IMR-90 (cell line): ENCODE results near the gene CTAGE6. TPM values are rescaled to one million over a fixed set of nuclear protein-coding genes. Genes with fewer than 3 reads are reported as not detected.
A peak's percentile ranks its signal among the peaks of the same experiment; 100 is the strongest.
"Not testable (repeated sequence)": the region's sequence is repeated elsewhere in the genome, so short reads cannot be mapped to it uniquely, and the experiment has no call there.

Experiments used
- ATAC-seq: fragments of 200-7000 bp; cut with Tn5 transposase; 2 replicates; pipeline ENCODE4 v1.9.1; 2020; ENCODE audit warnings: low read depth, mild to moderate bottlenecking, moderate library complexity
- BruUV-seq: library from RNA; stranded (reverse); fragments of 400-500 nt; replicated peaks from 2 replicates; lab custom pipeline; 2021; lab: Mats Ljungman, UMichigan
- CTCF ChIA-PET: fragments of 300-600 bp; formaldehyde crosslinking; extraction: SDS; loops from one replicate; lab custom pipeline; 2021; ENCODE audit warnings: antibody characterized with exemption; lab: Yijun Ruan, JAX
- POLR2A ChIA-PET: fragments of 300-600 bp; sonication (Branson Sonifier 250); formaldehyde crosslinking; loops from one replicate; lab custom pipeline; 2022; ENCODE audit warnings: antibody characterized with exemption; ENCODE audit not compliant: unreplicated experiment; lab: Charles Lee
- DNase-seq: peaks from one replicate; pipeline ENCODE4 v3.0.0; 2013
- H2AFZ ChIP-seq: replicated peaks from 2 replicates; pipeline ENCODE3; 2013; ENCODE audit warnings: low read length, mild to moderate bottlenecking; ENCODE audit not compliant: poor library complexity
- H2AK5ac ChIP-seq: 2 replicates; pipeline ENCODE4 v1.6.1; 2013; ENCODE audit warnings: low read depth, low read length, inconsistent platforms
- H2AK9ac ChIP-seq: replicated peaks from 2 replicates; pipeline ENCODE3; 2013; ENCODE audit warnings: mild to moderate bottlenecking, low read depth, low read length, moderate library complexity; ENCODE audit not compliant: poor library complexity
- H2BK120ac ChIP-seq: 2 replicates; pipeline ENCODE4 v1.6.1; 2013; ENCODE audit warnings: low read depth, low read length, inconsistent platforms
- H2BK15ac ChIP-seq: 3 replicates; pipeline ENCODE4 v1.6.1; 2013; ENCODE audit warnings: low read depth, low read length, inconsistent platforms
- H2BK20ac ChIP-seq: 2 replicates; pipeline ENCODE4 v1.6.1; 2013; ENCODE audit warnings: low read depth, mild to moderate bottlenecking, inconsistent platforms, low read length, moderate library complexity
- H2BK5ac ChIP-seq: 2 replicates; pipeline ENCODE4 v1.6.1; 2013; ENCODE audit warnings: mild to moderate bottlenecking, low read depth, low read length, inconsistent platforms; ENCODE audit not compliant: poor library complexity, severe bottlenecking
- H3K14ac ChIP-seq: replicated peaks from 2 replicates; pipeline ENCODE4 v1.6.1; 2013; ENCODE audit warnings: low read depth, low read length, inconsistent platforms
- H3K18ac ChIP-seq: 2 replicates; pipeline ENCODE4 v1.6.1; 2013; ENCODE audit warnings: low read depth, low read length, control low read depth
- H3K23ac ChIP-seq: 2 replicates; pipeline ENCODE4 v1.6.1; 2013; ENCODE audit warnings: low read depth, low read length, inconsistent platforms
- H3K27ac ChIP-seq: 2 replicates; pipeline ENCODE4 v1.5.1; 2013; ENCODE audit warnings: mild to moderate bottlenecking, control low read depth, low read length; ENCODE audit not compliant: insufficient read depth
- H3K27me3 ChIP-seq: 2 replicates; pipeline ENCODE4 v1.6.1; 2013; ENCODE audit warnings: low read length; ENCODE audit not compliant: control insufficient read depth, insufficient read depth
- H3K36me3 ChIP-seq: 2 replicates; pipeline ENCODE4 v1.6.1; 2013; ENCODE audit warnings: low read length, mixed read lengths; ENCODE audit not compliant: control insufficient read depth, insufficient read depth
- H3K4ac ChIP-seq: 2 replicates; pipeline ENCODE4 v1.6.1; 2013; ENCODE audit warnings: low read depth, low read length, inconsistent platforms
- H3K4me1 ChIP-seq: 2 replicates; pipeline ENCODE4 v1.6.1; 2013; ENCODE audit warnings: low read length, mixed read lengths; ENCODE audit not compliant: control insufficient read depth, insufficient read depth
- H3K4me2 ChIP-seq: 2 replicates; pipeline ENCODE4 v1.6.1; 2013; ENCODE audit warnings: low read depth, mild to moderate bottlenecking, control low read depth, low read length, moderate library complexity
- H3K4me3 ChIP-seq: 2 replicates; pipeline ENCODE4 v1.5.1; 2013; ENCODE audit warnings: low read depth, mild to moderate bottlenecking, control low read depth, low read length, moderate library complexity; ENCODE audit not compliant: insufficient read depth
- H3K56ac ChIP-seq: 2 replicates; pipeline ENCODE4 v1.6.1; 2013; ENCODE audit warnings: low read length, inconsistent platforms; ENCODE audit not compliant: insufficient read depth; ENCODE audit errors: extremely low read depth
- H3K79me1 ChIP-seq, 2 experiments: 2 replicates each; pipeline ENCODE4 v1.6.1; 2013; ENCODE audit warnings: low read length in 2 of 2, inconsistent platforms in 1 of 2, low read depth in 1 of 2
- H3K9ac ChIP-seq: 2 replicates; pipeline ENCODE4 v1.6.1; 2013; ENCODE audit warnings: low read depth, low read length, control low read depth
- H3K9me1 ChIP-seq: 2 replicates; pipeline ENCODE4 v1.6.1; 2013; ENCODE audit warnings: low read length, inconsistent platforms; ENCODE audit not compliant: insufficient read depth
- H3K9me3 ChIP-seq: 2 replicates; pipeline ENCODE4 v1.6.1; 2013; ENCODE audit warnings: low read length; ENCODE audit not compliant: control insufficient read depth, insufficient read depth
- H4K20me1 ChIP-seq: 2 replicates; pipeline ENCODE4 v1.6.1; 2013; ENCODE audit warnings: low read length, inconsistent platforms; ENCODE audit not compliant: insufficient read depth
- H4K5ac ChIP-seq: 2 replicates; pipeline ENCODE4 v1.6.1; 2013; ENCODE audit warnings: mild to moderate bottlenecking, low read depth, low read length, control low read depth
- H4K8ac ChIP-seq, 2 experiments: 2 replicates each; pipeline ENCODE4 v1.6.1; 2013; ENCODE audit warnings: low read depth in 2 of 2, low read length in 2 of 2, control low read depth in 1 of 2, inconsistent platforms in 1 of 2
- H4K91ac ChIP-seq: 2 replicates; pipeline ENCODE4 v1.6.1; 2013; ENCODE audit warnings: low read depth, low read length, inconsistent platforms; ENCODE audit not compliant: insufficient read depth
- WGBS, 2 experiments: methylation state at CpG; one replicate each; pipeline versions ENCODE4 v1.1.5 to v1.1.7; 2013; ENCODE audit warnings: missing lambda C conversion rate in 2 of 2; ENCODE audit not compliant: insufficient read length in 1 of 2; ENCODE audit errors: extremely low coverage in 2 of 2; 5-methylcytosine and 5-hydroxymethylcytosine counted together
- dilution Hi-C: fragments of 300-500 bp; cut with HindIII; formaldehyde crosslinking; loops from one replicate; pipeline ENCODE4 v1.14.3; 2018; ENCODE audit warnings: low sequenced_read_pairs; ENCODE audit not compliant: unreplicated experiment
- in situ Hi-C: fragments of 300-500 bp; cut with MboI; formaldehyde crosslinking; loops from 3 replicates; pipeline ENCODE4 v1.14.3; 2019; ENCODE audit warnings: low sequenced_read_pairs, inconsistent platforms, mixed read lengths
- intact Hi-C: fragments of 100-400 bp; cut with micrococcal nuclease; formaldehyde crosslinking; loops from 2 replicates; pipeline ENCODE4 v1.10.0; 2022
- polyA plus RNA-seq, 3 experiments: library from polyadenylated mRNA; depleted of rRNA; stranded (reverse); fragments of >200 nt; gene quantifications; 2 replicates each; pipeline ENCODE4 v1.2.3, GENCODE V29; 2012; ENCODE audit warnings: low replicate concordance in 1 of 3
- total RNA-seq: library from RNA; depleted of rRNA; stranded (reverse); fragments of >200 nt; gene quantifications from 2 replicates; pipeline ENCODE4 v1.2.3, GENCODE V29; 2012

CTAGE6 gene
- total and polyA plus RNA-seq, 2 of the 4 experiments (the other 2 are of a cell fraction): 0.10 to 0.18 TPM

DNA sequence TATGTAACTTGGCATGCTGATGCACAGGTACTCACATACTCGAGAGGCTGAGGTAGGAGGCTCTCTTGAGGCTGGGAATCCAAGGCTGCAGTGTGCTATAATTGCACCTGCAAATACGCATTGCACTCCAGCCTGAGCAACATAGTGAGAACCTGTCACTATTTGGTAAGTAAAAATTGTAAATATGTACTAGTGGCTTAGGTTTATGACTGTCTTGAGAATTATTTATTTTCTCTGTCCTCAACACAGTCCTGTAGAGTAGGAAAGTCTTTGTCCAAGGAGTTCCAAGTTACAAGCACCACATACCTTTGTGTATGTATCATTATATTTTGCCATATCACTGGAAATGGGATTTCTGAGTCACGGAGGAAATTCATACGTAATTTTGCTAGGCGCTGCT lies 45.1 kb downstream of the CTAGE6 start:
- H2BK5ac ChIP-seq, H2BK15ac ChIP-seq, DNase-seq, POLR2A ChIA-PET, H3K4ac ChIP-seq, H2BK20ac ChIP-seq, H3K4me2 ChIP-seq, H3K27me3 ChIP-seq, H2BK120ac ChIP-seq, H3K4me3 ChIP-seq, CTCF ChIA-PET, in situ Hi-C loops, H4K91ac ChIP-seq, dilution Hi-C loops, H4K8ac ChIP-seq, H3K9me1 ChIP-seq, H3K79me1 ChIP-seq, H2AFZ ChIP-seq, H3K18ac ChIP-seq, H2AK9ac ChIP-seq, H3K9ac ChIP-seq, H3K56ac ChIP-seq, H3K9me3 ChIP-seq, H4K20me1 ChIP-seq, H3K36me3 ChIP-seq, H4K5ac ChIP-seq, H3K14ac ChIP-seq, intact Hi-C loops, H3K4me1 ChIP-seq, H3K27ac ChIP-seq, H2AK5ac ChIP-seq, BruUV-seq, H3K23ac ChIP-seq: not testable (repeated sequence)
- ATAC-seq: peak; percentile 92
- no CpG with 5 or more reads among the region's 5 CpGs for WGBS, 2 experiments

DNA sequence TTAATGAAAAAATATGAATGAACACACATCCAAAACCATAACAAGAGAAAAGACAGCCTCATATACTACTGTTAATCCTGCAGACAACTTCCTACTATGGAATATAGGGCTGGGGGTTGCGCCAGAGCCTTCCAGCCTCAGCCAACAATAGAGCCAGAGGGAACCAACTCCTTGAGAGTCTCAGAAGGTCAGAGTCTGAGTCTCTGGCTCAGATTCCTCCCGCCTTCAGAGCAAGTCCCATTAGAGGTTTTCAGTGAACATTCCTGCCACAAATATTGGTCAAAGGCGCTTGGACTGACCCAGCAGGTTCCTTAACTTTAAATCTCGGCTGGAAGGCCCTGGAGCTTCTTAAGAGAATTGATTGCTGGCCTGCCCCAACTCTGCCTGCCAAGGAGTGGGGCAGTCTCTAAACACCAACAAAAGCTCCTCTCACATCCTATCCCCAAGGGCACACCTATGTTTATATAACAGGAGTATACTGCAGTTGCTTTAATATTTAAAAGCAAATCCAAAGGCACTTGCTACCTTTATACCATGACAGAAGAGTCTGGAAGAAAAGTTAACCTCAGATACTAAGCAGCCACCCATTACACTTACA lies 45.7 kb downstream of the CTAGE6 start:
- H2AFZ ChIP-seq, H3K18ac ChIP-seq, H3K36me3 ChIP-seq, H3K4me3 ChIP-seq, H3K4ac ChIP-seq, H4K20me1 ChIP-seq, intact Hi-C loops, CTCF ChIA-PET, H4K8ac ChIP-seq, H3K79me1 ChIP-seq, H3K27me3 ChIP-seq, H2BK15ac ChIP-seq, H2BK20ac ChIP-seq, BruUV-seq, H3K9me3 ChIP-seq, H3K9me1 ChIP-seq, H2BK120ac ChIP-seq, H4K91ac ChIP-seq, H3K23ac ChIP-seq, H3K9ac ChIP-seq, H2BK5ac ChIP-seq, H2AK9ac ChIP-seq, DNase-seq, H3K27ac ChIP-seq, dilution Hi-C loops, in situ Hi-C loops, POLR2A ChIA-PET, H4K5ac ChIP-seq, H3K4me1 ChIP-seq, H3K14ac ChIP-seq, H2AK5ac ChIP-seq, H3K4me2 ChIP-seq, ATAC-seq, H3K56ac ChIP-seq: not testable (repeated sequence)
- WGBS, 2 experiments: no CpG with 5 or more reads among the region's 4 CpGs
